ENCODE measurements around the gene PLPP6. TPM values are rescaled to one million over a fixed set of nuclear protein-coding genes. Genes with fewer than 3 reads are reported as not detected.

Gene PLPP6
- total and polyA plus RNA-seq, 2 of the 8 experiments (the other 6 are each of a cell fraction or from before 2014, with no cell fraction given): 11.8 to 13.3 TPM

DNA sequence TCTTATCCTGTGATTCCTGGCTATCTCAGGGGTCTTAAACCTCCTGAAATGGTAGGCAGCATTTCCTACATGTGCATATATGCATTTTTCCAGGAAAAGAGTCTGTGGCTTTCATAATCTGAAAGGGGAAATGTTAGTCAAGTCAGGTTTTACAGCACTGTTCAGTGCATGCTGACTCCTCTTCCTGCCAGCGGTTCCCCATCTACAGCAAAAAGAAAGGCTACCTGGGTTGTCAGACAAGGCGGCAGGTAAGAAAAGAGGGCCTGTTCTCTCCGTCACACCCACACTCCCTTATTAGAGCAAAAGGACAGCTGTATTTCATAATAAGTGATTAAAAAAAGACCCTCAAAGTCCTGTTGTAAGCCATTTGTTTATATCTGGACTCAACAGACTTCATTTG, 8.5 kb downstream of the PLPP6 start:
- Histone ChIP-seq H2AK5ac (ENCODE audit: low read depth, low read length) (no peak overlapping the region), H4K20me1 (replicated peaks in 1 of 2; ENCODE audit: control insufficient read depth in 1 of 2, insufficient read depth in 2 of 2, low read length in 2 of 2) (no peaks in the 10 kb centered on the region), H2BK12ac (ENCODE audit: low read depth, low read length) (no peak overlapping the region), H3K4me3 (ENCODE audit: extremely low read depth in 1 of 4, insufficient read depth in 2 of 4, low read depth in 3 of 4, low read length in 4 of 4) (0 out of 8 replicates have a peak overlapping the region, but pooled peaks of 1 of the 4 experiments have one; percentile 1), H3K23ac (ENCODE audit: insufficient read length) (no peak overlapping the region), H3K9ac (replicated peaks in 1 of 4; ENCODE audit: extremely low read depth in 1 of 4, low read depth in 3 of 4, low read length in 3 of 4) (no peak overlapping the region), H3K4me2 (ENCODE audit: insufficient read depth in 1 of 2, low read depth in 2 of 2, low read length in 2 of 2) (peak overlapping the region in 1 of 2 experiments; percentile 17; a peak in 1 of 4 replicates), H3K23me2 (ENCODE audit: low read depth, low read length) (peaks cover 5% of the 10 kb centered on the region; the same call in 1 of the 2 replicates), H4K5ac (ENCODE audit: insufficient read length, low read depth, low read length) (no peak overlapping the region), H3K18ac (ENCODE audit: extremely low read depth, low read length) (no peak overlapping the region), H3K79me1 (ENCODE audit: low read depth, low read length) (no peaks in the 10 kb centered on the region), H2AFZ (ENCODE audit: low read length) (peak overlapping the region; percentile 86), H3K14ac (ENCODE audit: insufficient read length) (no peak overlapping the region), H4K91ac (replicated peaks; ENCODE audit: insufficient read length, low read length) (no peak overlapping the region), H3K9me3 (ENCODE audit: insufficient read depth in 2 of 2, low read depth in 1 of 2, low read length in 1 of 2) (no peaks in the 10 kb centered on the region), H2BK120ac (replicated peaks; ENCODE audit: low read depth, low read length) (no peak overlapping the region), H3K79me2 (ENCODE audit: control insufficient read depth in 1 of 2, insufficient read depth in 2 of 2, low read length in 2 of 2) (no peaks in the 10 kb centered on the region), H2BK5ac (ENCODE audit: low read depth, low read length) (no peak overlapping the region), H4K8ac (ENCODE audit: extremely low read depth, insufficient read depth, low read length) (no peak overlapping the region), H3K36me3 (ENCODE audit: control insufficient read depth in 2 of 4, insufficient read depth in 4 of 4, low read length in 3 of 4) (no peaks in the 10 kb centered on the region), H3K27ac (ENCODE audit: low read depth, low read length) (no peak overlapping the region), H3K56ac (replicated peaks; ENCODE audit: insufficient read length, low read depth, low read length) (no peak overlapping the region), H2BK15ac (ENCODE audit: low read length) (no peak overlapping the region), H3K4ac (replicated peaks; ENCODE audit: insufficient read length, low read depth, low read length) (no peak overlapping the region), H3K27me3 (replicated peaks in 1 of 4; ENCODE audit: control insufficient read depth in 3 of 4, extremely low read depth in 1 of 4, insufficient read depth in 3 of 4, low read length in 3 of 4) (no peaks in the 10 kb centered on the region), H2BK20ac (ENCODE audit: low read length) (no peak overlapping the region), H3K4me1 (replicated peaks in 1 of 4; ENCODE audit: control insufficient read depth in 3 of 4, insufficient read depth in 4 of 4, low read length in 3 of 4) (peaks cover 0 to 6% (median 3%) of the 10 kb centered on the region in 4 experiments; a peak in 3 of 7 replicates)
- no peak for DNase-seq (ENCODE audit: low read depth in 1 of 2, low spot score in 2 of 2)
- 40% methylated on average over 3 of the region's 3 CpGs; no CpG with 5 or more reads in 1 of the 2 experiments for WGBS, 2 experiments (ENCODE audit: extremely low coverage in 1 of 2, insufficient coverage in 1 of 2, insufficient read length in 1 of 2, insufficient replicate concordance in 2 of 2, low coverage in 1 of 2, low lambda C conversion rate in 2 of 2, missing lambda C conversion rate in 1 of 2)
- FAIRE-seq: no peak
- CTCF ChIA-PET (ENCODE audit: partially characterized antibody): no interaction called here
- TF ChIP-seq CHD2 (IDR thresholded peaks at IDR 0.05; ENCODE audit: low read length): no peak
- no peak for TF ChIP-seq RAD21 (IDR thresholded peaks at IDR 0.05 in 1 of 2, conservative IDR thresholded peaks at IDR 0.05 in 1 of 2; ENCODE audit: low read depth in 2 of 2, low read length in 2 of 2)
- POLR2A ChIA-PET (ENCODE audit: partially characterized antibody): interaction anchor here (1.2 kb wide), 1 partner anchor 9 kb away, joined by 3 read pairs; the partner anchor contains the start of gene CDC37L1

Data from H1 (cell line).